C4-2B (cell line): ENCODE data around the gene COBL.

ENCODE experiments used
- ZFX ChIP-seq: fragments of 450-650 bp; IDR thresholded peaks from 2 replicates; pipeline ENCODE4 v1.6.1; 2017
- TF ChIP-seq, protein P1 (sequence below): fragments of 450-650 bp; conservative IDR thresholded peaks from 2 replicates; pipeline ENCODE4 v1.5.1; 2017; ENCODE audit warnings: mild to moderate bottlenecking

DNA sequence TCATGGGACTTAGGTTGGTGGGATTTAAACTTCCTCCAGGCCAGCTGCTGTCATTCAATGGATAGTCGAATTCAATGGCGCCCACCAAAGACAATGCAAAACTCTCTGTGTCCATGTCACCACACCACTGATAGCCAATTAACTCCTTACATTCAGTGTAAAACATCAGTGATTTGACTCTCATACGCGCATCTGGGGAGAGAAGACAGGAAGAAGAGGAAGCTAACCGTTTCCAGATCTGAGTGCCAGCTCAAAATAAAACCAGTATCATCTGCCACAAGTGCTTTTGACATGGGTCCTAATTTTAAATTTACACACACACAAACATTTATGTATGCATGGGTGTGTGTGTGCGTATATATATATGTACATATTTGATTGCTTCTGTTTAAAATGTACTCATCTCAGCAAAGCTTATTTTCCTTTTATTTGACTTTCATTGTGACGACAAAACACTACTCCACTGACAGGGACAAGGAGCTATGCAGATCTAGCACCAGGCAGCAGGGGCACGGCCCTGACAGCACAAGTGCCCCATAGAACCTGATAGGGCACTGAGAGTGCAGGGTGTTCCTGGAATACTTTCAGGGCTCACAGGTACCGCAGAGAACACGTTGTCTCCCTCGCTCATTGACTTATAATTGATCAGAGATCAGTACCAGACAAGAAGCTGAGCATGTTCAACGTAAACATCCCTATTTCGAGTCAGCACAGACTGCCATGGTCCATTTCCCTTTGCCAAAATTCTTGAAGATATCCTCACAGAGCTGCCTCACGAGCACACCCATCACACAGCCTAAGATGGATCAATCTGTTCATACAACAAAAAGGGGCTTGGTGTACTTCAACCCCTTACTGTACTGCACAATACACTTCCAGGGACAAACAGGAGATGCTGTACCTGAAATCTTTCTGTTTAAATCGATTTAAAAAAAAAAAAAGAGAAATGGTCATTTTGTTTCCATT is 176.1 kb downstream of the COBL start:
- TF ChIP-seq, protein P1, sequence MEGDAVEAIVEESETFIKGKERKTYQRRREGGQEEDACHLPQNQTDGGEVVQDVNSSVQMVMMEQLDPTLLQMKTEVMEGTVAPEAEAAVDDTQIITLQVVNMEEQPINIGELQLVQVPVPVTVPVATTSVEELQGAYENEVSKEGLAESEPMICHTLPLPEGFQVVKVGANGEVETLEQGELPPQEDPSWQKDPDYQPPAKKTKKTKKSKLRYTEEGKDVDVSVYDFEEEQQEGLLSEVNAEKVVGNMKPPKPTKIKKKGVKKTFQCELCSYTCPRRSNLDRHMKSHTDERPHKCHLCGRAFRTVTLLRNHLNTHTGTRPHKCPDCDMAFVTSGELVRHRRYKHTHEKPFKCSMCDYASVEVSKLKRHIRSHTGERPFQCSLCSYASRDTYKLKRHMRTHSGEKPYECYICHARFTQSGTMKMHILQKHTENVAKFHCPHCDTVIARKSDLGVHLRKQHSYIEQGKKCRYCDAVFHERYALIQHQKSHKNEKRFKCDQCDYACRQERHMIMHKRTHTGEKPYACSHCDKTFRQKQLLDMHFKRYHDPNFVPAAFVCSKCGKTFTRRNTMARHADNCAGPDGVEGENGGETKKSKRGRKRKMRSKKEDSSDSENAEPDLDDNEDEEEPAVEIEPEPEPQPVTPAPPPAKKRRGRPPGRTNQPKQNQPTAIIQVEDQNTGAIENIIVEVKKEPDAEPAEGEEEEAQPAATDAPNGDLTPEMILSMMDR: no peak
- no peak for TF ChIP-seq ZFX
